Activated CD8-positive, alpha-beta T cell treated with anti-CD3 and anti-CD28 coated beads for 36 hours (primary cell): Measurements from ENCODE around the gene SCLY. TPM values are rescaled to one million over a fixed set of nuclear protein-coding genes. Genes with fewer than 3 reads are reported as not detected.

Source experiments
- ATAC-seq: fragments of 200-7000 bp; cut with Tn5 transposase; one replicate; pipeline ENCODE4 v1.10.0; 2021; ENCODE audit warnings: mild to moderate bottlenecking, moderate library complexity
- CTCF ChIA-PET: fragments of 350-600 bp; sonication (Branson Sonifier 250); formaldehyde crosslinking; loops from one replicate; lab custom pipeline; 2021; ENCODE audit warnings: antibody characterized with exemption; lab: Charles Lee
- POLR2A ChIA-PET: fragments of 350-600 bp; sonication (Branson Sonifier 250); formaldehyde crosslinking; loops from one replicate; lab custom pipeline; 2021; ENCODE audit warnings: antibody characterized with exemption; lab: Charles Lee
- DNase-seq: peaks from one replicate; pipeline ENCODE4 v3.0.0-alpha.2; 2020
- H3K27ac Mint-ChIP-seq: one replicate; pipeline ENCODE4 v1.8.0; 2021; ENCODE audit warnings: mild to moderate bottlenecking, mixed read lengths
- H3K27me3 Mint-ChIP-seq: one replicate; pipeline ENCODE4 v1.8.0; 2021; ENCODE audit warnings: mixed read lengths
- H3K36me3 Mint-ChIP-seq: one replicate; pipeline ENCODE4 v1.8.0; 2021; ENCODE audit warnings: low read depth, mixed read lengths
- H3K4me1 Mint-ChIP-seq: one replicate; pipeline ENCODE4 v1.8.0; 2021; ENCODE audit warnings: low read depth, mixed read lengths
- H3K4me3 Mint-ChIP-seq: one replicate; pipeline ENCODE4 v1.8.0; 2021; ENCODE audit warnings: mild to moderate bottlenecking, moderate library complexity, mixed read lengths
- H3K9me3 Mint-ChIP-seq: one replicate; pipeline ENCODE4 v1.8.0; 2021; ENCODE audit warnings: mixed read lengths
- intact Hi-C: fragments of 100-400 bp; cut with micrococcal nuclease; formaldehyde crosslinking; loops from one replicate; pipeline ENCODE4 v1.10.0; 2022
- total RNA-seq, 2 experiments: library from RNA; stranded (reverse); gene quantifications; one replicate each; pipeline ENCODE4 v1.2.3, GENCODE V29; 2021
- TF ChIP-seq, protein P1 (sequence below): fragments of 200-600 bp; IDR thresholded peaks from one replicate; pipeline ENCODE4 v1.8.0; 2022; ENCODE audit warnings: antibody characterized with exemption, mild to moderate bottlenecking

SCLY gene
- total RNA-seq, 2 experiments from 2014 or later = 77.9 to 93.2 TPM

GRCh38 chr2:238080518-238080917, 19.7 kb downstream of the SCLY start:
- Mint-ChIP-seq H3K27ac (no peak overlapping the region), H3K9me3 (no peaks in the 10 kb centered on the region), H3K36me3 (peaks cover 86% of the 10 kb centered on the region), H3K4me1 (peaks cover 7% of the 10 kb centered on the region), H3K4me3 (no peak overlapping the region), H3K27me3 (no peaks in the 10 kb centered on the region)
- no peak for ATAC-seq
- TF ChIP-seq, protein P1, sequence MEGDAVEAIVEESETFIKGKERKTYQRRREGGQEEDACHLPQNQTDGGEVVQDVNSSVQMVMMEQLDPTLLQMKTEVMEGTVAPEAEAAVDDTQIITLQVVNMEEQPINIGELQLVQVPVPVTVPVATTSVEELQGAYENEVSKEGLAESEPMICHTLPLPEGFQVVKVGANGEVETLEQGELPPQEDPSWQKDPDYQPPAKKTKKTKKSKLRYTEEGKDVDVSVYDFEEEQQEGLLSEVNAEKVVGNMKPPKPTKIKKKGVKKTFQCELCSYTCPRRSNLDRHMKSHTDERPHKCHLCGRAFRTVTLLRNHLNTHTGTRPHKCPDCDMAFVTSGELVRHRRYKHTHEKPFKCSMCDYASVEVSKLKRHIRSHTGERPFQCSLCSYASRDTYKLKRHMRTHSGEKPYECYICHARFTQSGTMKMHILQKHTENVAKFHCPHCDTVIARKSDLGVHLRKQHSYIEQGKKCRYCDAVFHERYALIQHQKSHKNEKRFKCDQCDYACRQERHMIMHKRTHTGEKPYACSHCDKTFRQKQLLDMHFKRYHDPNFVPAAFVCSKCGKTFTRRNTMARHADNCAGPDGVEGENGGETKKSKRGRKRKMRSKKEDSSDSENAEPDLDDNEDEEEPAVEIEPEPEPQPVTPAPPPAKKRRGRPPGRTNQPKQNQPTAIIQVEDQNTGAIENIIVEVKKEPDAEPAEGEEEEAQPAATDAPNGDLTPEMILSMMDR = no peak
- ChIA-PET POLR2A (interaction anchor here (0.7 to 1.4 kb wide), 2 partner anchors 8 to 12 kb away, joined by 3 to 4 read pairs; no protein-coding TSS in a partner anchor), CTCF (interaction anchor here (1.2 kb wide), 1 partner anchor 20 kb away, joined by 3 read pairs; the partner anchor contains the start of gene ESPNL)
- intact Hi-C loops = no loop called here
- DNase-seq = no peak

DNA sequence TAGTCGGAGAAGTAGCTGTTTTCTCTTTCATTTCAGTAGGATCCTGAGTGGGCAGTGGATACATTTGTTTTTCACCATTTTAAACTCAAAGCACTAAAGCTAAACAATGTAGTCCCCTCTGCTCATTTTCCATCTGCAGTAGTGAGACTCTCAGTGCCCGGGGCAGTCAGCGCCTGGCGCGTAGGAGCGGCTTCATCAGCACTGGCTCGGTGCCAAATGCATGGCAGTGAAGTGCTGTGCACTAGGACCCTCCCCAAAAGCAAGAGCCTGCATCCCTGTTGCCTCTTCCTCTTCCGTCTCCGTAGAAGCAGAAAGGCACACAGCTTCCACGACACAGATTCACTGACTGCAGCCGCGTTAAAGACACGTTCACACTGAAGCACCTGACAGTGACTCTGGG, 20.3 kb downstream of the SCLY start:
- POLR2A ChIA-PET = interaction anchor here (0.6 to 1.4 kb wide), 3 partner anchors 9 to 68 kb away, joined by 3 to 4 read pairs (median 3); no protein-coding TSS in a partner anchor
- peaks cover 7% of the 10 kb centered on the region for H3K4me1 Mint-ChIP-seq
- CTCF ChIA-PET = interaction anchor here (1.2 to 1.4 kb wide), 2 partner anchors 19 to 34 kb away, joined by 3 read pairs; partner anchors contain the start of gene ESPNL
- TF ChIP-seq, protein P1 = no peak
- peaks cover 87% of the 10 kb centered on the region for H3K36me3 Mint-ChIP-seq
- H3K9me3 Mint-ChIP-seq = no peaks in the 10 kb centered on the region
- H3K27ac Mint-ChIP-seq = no peak overlapping the region
- no peaks in the 10 kb centered on the region for H3K27me3 Mint-ChIP-seq
- no peak for DNase-seq
- ATAC-seq = no peak
- no peak overlapping the region for H3K4me3 Mint-ChIP-seq
- intact Hi-C loops = no loop called here

DNA sequence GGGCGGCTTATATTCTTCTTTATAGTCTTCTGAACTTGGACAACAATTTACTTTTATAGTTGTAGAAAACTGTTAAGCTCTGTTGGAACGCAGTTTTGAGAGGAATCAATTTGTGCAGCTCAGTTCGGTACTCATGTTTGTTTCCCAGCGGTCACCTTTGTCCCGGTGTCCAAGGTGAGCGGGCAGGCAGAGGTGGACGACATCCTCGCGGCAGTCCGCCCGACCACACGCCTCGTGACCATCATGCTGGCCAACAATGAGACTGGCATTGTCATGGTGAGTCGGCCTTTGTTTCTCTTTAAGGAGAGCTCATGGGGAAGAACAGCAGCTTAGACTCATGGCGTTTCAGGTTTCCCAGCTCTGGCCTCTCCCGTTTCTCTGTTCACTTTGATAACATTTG, 20.8 kb downstream of the SCLY start:
- H3K27ac Mint-ChIP-seq = no peak overlapping the region
- intact Hi-C loops = no loop called here
- H3K4me1 Mint-ChIP-seq = peaks cover 6% of the 10 kb centered on the region
- H3K9me3 Mint-ChIP-seq = no peaks in the 10 kb centered on the region
- no peak overlapping the region for H3K4me3 Mint-ChIP-seq
- DNase-seq = no peak
- H3K36me3 Mint-ChIP-seq = peaks cover 86% of the 10 kb centered on the region
- CTCF ChIA-PET = interaction anchor here (1.4 kb wide), 1 partner anchor 34 kb away, joined by 3 read pairs; no protein-coding TSS in a partner anchor
- POLR2A ChIA-PET = interaction anchor here (1.4 kb wide), 1 partner anchor 9 kb away, joined by 4 read pairs; no protein-coding TSS in a partner anchor
- H3K27me3 Mint-ChIP-seq = no peaks in the 10 kb centered on the region
- no peak for ATAC-seq
- TF ChIP-seq, protein P1 = no peak

DNA sequence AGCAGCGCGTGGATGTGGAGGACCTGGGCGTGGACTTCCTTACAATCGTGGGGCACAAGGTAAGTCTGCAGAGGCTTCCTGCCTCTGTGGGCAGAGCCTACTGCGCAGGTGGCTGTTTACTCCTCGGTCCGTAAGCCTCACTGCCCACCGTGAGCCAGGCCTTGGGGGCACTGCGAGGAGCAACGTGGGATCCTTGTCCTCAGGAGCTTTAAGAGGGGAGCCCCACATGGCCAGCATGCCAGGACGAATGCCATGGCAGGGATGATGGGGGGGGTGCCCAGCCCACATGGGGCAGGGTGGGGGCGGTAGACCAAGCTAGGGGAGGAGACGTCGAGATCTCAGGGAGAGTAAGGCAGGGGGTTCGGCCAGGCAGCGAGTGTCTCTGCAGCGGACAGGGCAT, 21.4 kb downstream of the SCLY start:
- Mint-ChIP-seq H3K4me1 (peaks cover 3% of the 10 kb centered on the region), H3K4me3 (no peak overlapping the region), H3K36me3 (peaks cover 85% of the 10 kb centered on the region), H3K27me3 (no peaks in the 10 kb centered on the region), H3K27ac (no peak overlapping the region), H3K9me3 (no peaks in the 10 kb centered on the region)
- ChIA-PET POLR2A (no interaction called here), CTCF (interaction anchor here (1.4 kb wide), 1 partner anchor 35 kb away, joined by 3 read pairs; no protein-coding TSS in a partner anchor)
- DNase-seq (no peak), ATAC-seq (no peak)
- intact Hi-C loops = no loop called here
- TF ChIP-seq, protein P1 = no peak

DNA sequence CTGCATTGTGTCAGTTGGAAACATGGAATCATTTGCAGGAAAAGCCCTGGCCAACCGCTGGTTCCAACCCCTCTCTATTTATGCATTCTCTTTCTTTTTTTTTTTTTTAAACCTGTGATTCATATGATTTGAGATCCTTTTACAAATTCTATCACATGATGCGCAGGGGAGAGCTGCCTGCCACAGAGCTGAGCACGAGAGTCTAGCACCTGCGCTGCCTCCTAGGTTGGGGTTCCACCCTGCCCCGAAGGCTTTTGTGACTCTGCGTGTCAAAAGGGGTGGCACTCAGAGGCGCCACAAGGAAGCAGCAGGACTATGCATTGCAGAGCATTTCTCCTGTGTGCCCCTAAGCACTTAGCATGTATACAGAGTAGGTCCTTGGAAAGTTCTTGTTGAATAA, 22.0 kb downstream of the SCLY start:
- H3K4me1 Mint-ChIP-seq = no peaks in the 10 kb centered on the region
- DNase-seq (no peak), ATAC-seq (no peak)
- ChIA-PET POLR2A (no interaction called here), CTCF (no interaction called here)
- no peak overlapping the region for H3K4me3 Mint-ChIP-seq
- H3K9me3 Mint-ChIP-seq = no peaks in the 10 kb centered on the region
- TF ChIP-seq, protein P1 = no peak
- H3K27me3 Mint-ChIP-seq = no peaks in the 10 kb centered on the region
- intact Hi-C loops = no loop called here
- H3K27ac Mint-ChIP-seq = no peak overlapping the region
- H3K36me3 Mint-ChIP-seq = peaks cover 83% of the 10 kb centered on the region
